Measurements from ENCODE around the gene GSDME. TPM values are rescaled to one million over a fixed set of nuclear protein-coding genes. Genes with fewer than 3 reads are reported as not detected.

The GSDME gene
- total RNA-seq, 1 donor = 70.8 TPM

GRCh38 chr7:24743471-24743870 is 13.8 kb downstream of the GSDME start:
- no peak for TF ChIP-seq CTCF (IDR thresholded peaks at IDR 0.05; ENCODE audit: insufficient read depth, low read depth, low read length)
- no peak overlapping the region for H3K4me3 ChIP-seq (ENCODE audit: low read depth, low read length)
- DNase-seq (ENCODE audit: low read depth) = no peak

GRCh38 chr7:24742506-24743162 is 14.6 kb downstream of the GSDME start:
- H3K4me3 ChIP-seq (ENCODE audit: low read depth, low read length) = no peak overlapping the region
- DNase-seq (ENCODE audit: low read depth) = no peak
- no peak for TF ChIP-seq CTCF (IDR thresholded peaks at IDR 0.05; ENCODE audit: insufficient read depth, low read depth, low read length)

GRCh38 chr7:24741679-24742505 is 15.4 kb downstream of the GSDME start:
- DNase-seq (ENCODE audit: low read depth) = peak; percentile 87
- H3K4me3 ChIP-seq (ENCODE audit: low read depth, low read length) = no peak overlapping the region
- TF ChIP-seq CTCF (IDR thresholded peaks at IDR 0.05; ENCODE audit: insufficient read depth, low read depth, low read length) = no peak

- no peak overlapping the region for H3K4me3 ChIP-seq (ENCODE audit: low read depth, low read length)
- TF ChIP-seq CTCF (IDR thresholded peaks at IDR 0.05; ENCODE audit: insufficient read depth, low read depth, low read length) = no peak
- no peak for DNase-seq (ENCODE audit: low read depth)
Measured at GRCh38 chr7:24740871-24741270, 16.4 kb downstream of the GSDME start.

GRCh38 chr7:24739306-24739705 is 18.0 kb downstream of the GSDME start:
- TF ChIP-seq CTCF (IDR thresholded peaks at IDR 0.05; ENCODE audit: insufficient read depth, low read depth, low read length) = no peak
- H3K4me3 ChIP-seq (ENCODE audit: low read depth, low read length) = no peak overlapping the region
- DNase-seq (ENCODE audit: low read depth) = no peak

- no peak for DNase-seq (ENCODE audit: low read depth)
- no peak overlapping the region for H3K4me3 ChIP-seq (ENCODE audit: low read depth, low read length)
- TF ChIP-seq CTCF (IDR thresholded peaks at IDR 0.05; ENCODE audit: insufficient read depth, low read depth, low read length) = no peak
Measured at GRCh38 chr7:24738577-24738976, 18.7 kb downstream of the GSDME start.

Measured in fibroblast of villous mesenchyme (primary cell).